ENCODE measurements around the gene PKD1L1. TPM values are rescaled to one million over a fixed set of nuclear protein-coding genes. Genes with fewer than 3 reads are reported as not detected.

Gene PKD1L1
- polyA plus RNA-seq, 1 of the 3 experiments (the other 2 are of a cell fraction), result 0.10 TPM

DNA sequence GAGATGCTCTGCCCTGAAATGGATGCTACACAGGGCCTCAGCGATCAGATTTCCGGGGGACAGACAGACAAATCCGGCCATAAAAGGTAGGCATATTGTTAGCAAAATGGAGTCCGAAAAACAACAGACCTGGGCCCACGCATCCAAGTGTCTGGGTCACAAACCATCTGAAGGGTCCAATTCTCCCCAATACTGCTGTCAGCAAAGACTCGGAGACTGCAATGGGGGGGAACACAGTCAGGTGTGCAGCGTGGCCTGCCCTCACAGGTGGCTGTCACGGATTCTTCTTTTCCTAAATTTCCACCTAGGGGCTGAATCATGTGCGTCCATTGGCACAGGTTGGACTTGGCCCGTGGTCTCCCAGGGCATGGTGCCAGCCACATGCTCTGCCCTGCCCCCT, 12.9 kb downstream of the PKD1L1 start:
- ChIA-PET CTCF (interaction anchor here (1.7 to 3.1 kb wide), 2 partner anchors 9 to 669 kb away, joined by 4 to 27 read pairs; no protein-coding TSS in a partner anchor), POLR2A (no interaction called here)
- H3K9me2 ChIP-seq, result no peaks in the 10 kb centered on the region
- no peaks in the 10 kb centered on the region for H3K79me2 ChIP-seq (ENCODE audit: insufficient read depth)
- H3K4me2 ChIP-seq, result no peak overlapping the region
- H3K4me1 ChIP-seq (ENCODE audit: control insufficient read depth in 1 of 2, insufficient read depth in 2 of 2, low read depth in 1 of 2, low read length in 1 of 2), result peaks cover 4 to 14% of the 10 kb centered on the region in 2 experiments; a peak in 2 of 4 replicates
- H3F3A ChIP-seq (replicated peaks; ENCODE audit: insufficient read depth), result peaks cover under 1% of the 10 kb centered on the region
- 88% methylated on average over 10 of the region's 10 CpGs for WGBS (ENCODE audit: low lambda C conversion rate)
- no peak overlapping the region for H2AFZ ChIP-seq (ENCODE audit: low read depth)
- DNase-seq, result no peak
- H3K27me3 ChIP-seq (ENCODE audit: insufficient read depth), result no peaks in the 10 kb centered on the region
- no peak overlapping the region for H3K4me3 ChIP-seq (ENCODE audit: low read depth in 2 of 2, low read length in 1 of 2)
- no peaks in the 10 kb centered on the region for H4K20me1 ChIP-seq (ENCODE audit: insufficient read depth)
- no peak for TF ChIP-seq USF1 (IDR thresholded peaks at IDR 0.05; ENCODE audit: borderline replicate concordance, low read depth)
- no peak overlapping the region for H3K27ac ChIP-seq (ENCODE audit: low read depth in 2 of 2, low read length in 1 of 2)
- H3K9ac ChIP-seq, result no peak overlapping the region
- no peaks in the 10 kb centered on the region for H3K36me3 ChIP-seq (replicated peaks in 1 of 2; ENCODE audit: control insufficient read depth in 1 of 2, insufficient read depth in 2 of 2, low read length in 1 of 2)
- H3K9me3 ChIP-seq, result no peaks in the 10 kb centered on the region

- peaks cover 4 to 13% of the 10 kb centered on the region in 2 experiments; a peak in 2 of 4 replicates for H3K4me1 ChIP-seq (ENCODE audit: control insufficient read depth in 1 of 2, insufficient read depth in 2 of 2, low read depth in 1 of 2, low read length in 1 of 2)
- H3K9me3 ChIP-seq, result no peaks in the 10 kb centered on the region
- no peaks in the 10 kb centered on the region for H4K20me1 ChIP-seq (ENCODE audit: insufficient read depth)
- H3K36me3 ChIP-seq (replicated peaks in 1 of 2; ENCODE audit: control insufficient read depth in 1 of 2, insufficient read depth in 2 of 2, low read length in 1 of 2), result no peaks in the 10 kb centered on the region
- H3F3A ChIP-seq (replicated peaks; ENCODE audit: insufficient read depth), result no peaks in the 10 kb centered on the region
- WGBS (ENCODE audit: low lambda C conversion rate), result 73% methylated on average over 6 of the region's 6 CpGs
- H3K4me2 ChIP-seq, result no peak overlapping the region
- no peak overlapping the region for H2AFZ ChIP-seq (ENCODE audit: low read depth)
- H3K27ac ChIP-seq (ENCODE audit: low read depth in 2 of 2, low read length in 1 of 2), result no peak overlapping the region
- DNase-seq, result no peak
- no peaks in the 10 kb centered on the region for H3K79me2 ChIP-seq (ENCODE audit: insufficient read depth)
- no peak overlapping the region for H3K4me3 ChIP-seq (ENCODE audit: low read depth in 2 of 2, low read length in 1 of 2)
- H3K27me3 ChIP-seq (ENCODE audit: insufficient read depth), result no peaks in the 10 kb centered on the region
- ChIA-PET CTCF (interaction anchor here (1.0 to 3.1 kb wide), 3 partner anchors 10 to 669 kb away, joined by 4 to 27 read pairs (median 4); no protein-coding TSS in a partner anchor), POLR2A (no interaction called here)
- no peak overlapping the region for H3K9ac ChIP-seq
- H3K9me2 ChIP-seq, result no peaks in the 10 kb centered on the region
- TF ChIP-seq TCF12 (IDR thresholded peaks at IDR 0.05), result no peak
- TF ChIP-seq, protein P1, sequence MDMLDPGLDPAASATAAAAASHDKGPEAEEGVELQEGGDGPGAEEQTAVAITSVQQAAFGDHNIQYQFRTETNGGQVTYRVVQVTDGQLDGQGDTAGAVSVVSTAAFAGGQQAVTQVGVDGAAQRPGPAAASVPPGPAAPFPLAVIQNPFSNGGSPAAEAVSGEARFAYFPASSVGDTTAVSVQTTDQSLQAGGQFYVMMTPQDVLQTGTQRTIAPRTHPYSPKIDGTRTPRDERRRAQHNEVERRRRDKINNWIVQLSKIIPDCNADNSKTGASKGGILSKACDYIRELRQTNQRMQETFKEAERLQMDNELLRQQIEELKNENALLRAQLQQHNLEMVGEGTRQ (IDR thresholded peaks at IDR 0.05; ENCODE audit: borderline replicate concordance, low read depth, low read length), result no peak
Observed at GRCh38 chr7:47934831-47935230, 13.4 kb downstream of the PKD1L1 start.

DNA sequence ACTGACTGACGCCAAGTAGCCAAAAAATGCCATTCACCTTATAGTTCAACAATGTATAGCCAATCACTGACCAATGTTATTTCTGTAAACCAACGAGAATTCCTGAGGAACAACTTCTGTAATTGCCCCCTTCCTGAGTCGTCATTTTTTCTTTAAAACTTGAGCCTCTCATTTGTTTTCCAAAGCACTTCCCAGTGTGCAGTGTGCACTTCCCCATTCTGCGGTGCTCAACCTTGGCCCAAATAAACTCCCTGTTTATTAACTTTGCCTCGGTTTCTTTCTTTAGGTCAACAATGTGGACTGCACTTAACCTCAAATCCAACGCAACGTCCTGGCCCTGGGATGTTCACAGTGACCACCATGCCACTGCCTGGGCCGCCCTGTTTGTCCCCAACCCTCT, 15.1 kb downstream of the PKD1L1 start:
- Histone ChIP-seq H3K9me2 (no peaks in the 10 kb centered on the region), H4K20me1 (ENCODE audit: insufficient read depth) (no peaks in the 10 kb centered on the region), H3K27ac (ENCODE audit: low read depth in 2 of 2, low read length in 1 of 2) (no peak overlapping the region), H3K79me2 (ENCODE audit: insufficient read depth) (no peaks in the 10 kb centered on the region), H3K27me3 (ENCODE audit: insufficient read depth) (no peaks in the 10 kb centered on the region), H2AFZ (ENCODE audit: low read depth) (no peak overlapping the region), H3K4me3 (ENCODE audit: low read depth in 2 of 2, low read length in 1 of 2) (no peak overlapping the region), H3K4me1 (ENCODE audit: control insufficient read depth in 1 of 2, insufficient read depth in 2 of 2, low read depth in 1 of 2, low read length in 1 of 2) (peaks cover 4 to 13% of the 10 kb centered on the region in 2 experiments; a peak in 2 of 4 replicates), H3K9me3 (no peaks in the 10 kb centered on the region), H3F3A (replicated peaks; ENCODE audit: insufficient read depth) (no peaks in the 10 kb centered on the region), H3K4me2 (no peak overlapping the region), H3K9ac (no peak overlapping the region), H3K36me3 (replicated peaks in 1 of 2; ENCODE audit: control insufficient read depth in 1 of 2, insufficient read depth in 2 of 2, low read length in 1 of 2) (no peaks in the 10 kb centered on the region)
- no peak for DNase-seq
- POLR2A ChIA-PET, result no interaction called here
- whole genome bisulfite sequencing (ENCODE audit: low lambda C conversion rate), result 81% methylated on average over 8 of the region's 8 CpGs
- TF ChIP-seq MXI1 (IDR thresholded peaks at IDR 0.05; ENCODE audit: low read depth, low read length) (no peak), NFIC (IDR thresholded peaks at IDR 0.05; ENCODE audit: borderline replicate concordance) (no peak), FOSL2 (IDR thresholded peaks at IDR 0.05; ENCODE audit: borderline replicate concordance, low read depth) (no peak), PBX3 (IDR thresholded peaks at IDR 0.05) (no peak), SMC3 (IDR thresholded peaks at IDR 0.05; ENCODE audit: low read depth, low read length) (no peak), RAD21 (IDR thresholded peaks at IDR 0.05; ENCODE audit: low read length) (no peak), YY1 (IDR thresholded peaks at IDR 0.05; ENCODE audit: low read depth) (no peak), REST (IDR thresholded peaks at IDR 0.05; ENCODE audit: low read depth, low read length) (no peak), TAF1 (IDR thresholded peaks at IDR 0.05; ENCODE audit: borderline replicate concordance, low read depth, low read length) (no peak), CHD2 (IDR thresholded peaks at IDR 0.05; ENCODE audit: low read length, partially characterized antibody) (no peak), RFX5 (IDR thresholded peaks at IDR 0.05; ENCODE audit: low read length) (no peak)
- TF ChIP-seq, protein P2, sequence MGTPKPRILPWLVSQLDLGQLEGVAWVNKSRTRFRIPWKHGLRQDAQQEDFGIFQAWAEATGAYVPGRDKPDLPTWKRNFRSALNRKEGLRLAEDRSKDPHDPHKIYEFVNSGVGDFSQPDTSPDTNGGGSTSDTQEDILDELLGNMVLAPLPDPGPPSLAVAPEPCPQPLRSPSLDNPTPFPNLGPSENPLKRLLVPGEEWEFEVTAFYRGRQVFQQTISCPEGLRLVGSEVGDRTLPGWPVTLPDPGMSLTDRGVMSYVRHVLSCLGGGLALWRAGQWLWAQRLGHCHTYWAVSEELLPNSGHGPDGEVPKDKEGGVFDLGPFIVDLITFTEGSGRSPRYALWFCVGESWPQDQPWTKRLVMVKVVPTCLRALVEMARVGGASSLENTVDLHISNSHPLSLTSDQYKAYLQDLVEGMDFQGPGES (IDR thresholded peaks at IDR 0.05; ENCODE audit: low read depth, low read length), result no peak
- CTCF ChIA-PET, result interaction anchor here (1.2 to 3.1 kb wide), 4 partner anchors 11 to 1660 kb away, joined by 3 to 27 read pairs (median 6); no protein-coding TSS in a partner anchor

Data from SK-N-SH (cell line).